Measurements from ENCODE around the gene PTPRN.

The PTPRN gene

DNA sequence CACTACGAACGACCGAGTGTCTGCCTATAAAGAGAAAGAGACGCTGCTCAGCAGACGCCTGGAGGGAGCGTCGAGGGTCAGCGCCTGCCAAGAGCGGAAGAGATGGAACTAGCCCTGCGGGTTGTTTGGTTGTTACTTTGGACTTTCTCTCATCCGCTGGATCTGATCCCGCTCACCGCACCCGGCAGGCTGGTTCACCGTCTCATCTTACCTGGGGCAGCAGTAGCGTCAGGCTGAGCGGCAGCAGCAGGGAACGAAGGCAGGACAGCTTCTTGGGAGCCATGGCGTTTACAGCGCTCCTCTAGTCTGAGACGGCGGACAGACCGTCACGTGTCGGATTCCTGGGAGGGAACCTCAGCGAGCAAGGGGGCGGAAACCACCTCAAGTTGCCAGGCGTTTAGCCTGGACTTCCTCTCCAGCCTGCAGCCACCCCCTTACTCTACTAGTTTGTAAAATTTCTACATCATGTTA, 65.9 kb downstream of the PTPRN start:
- no peak for DNase-seq

All from activated naive CD4-positive, alpha-beta T cell (primary cell).